Right cardiac atrium (tissue), 5 donors: ENCODE measurements around the gene RANBP3. TPM values are rescaled to one million over a fixed set of nuclear protein-coding genes. Genes with fewer than 3 reads are reported as not detected.

Experiments
- ATAC-seq, 2 donors: fragments of 200-7000 bp; cut with Tn5 transposase; one replicate each; pipeline versions ENCODE4 v1.8.0 to v1.9.1; 2020; ENCODE audit warnings: moderate library complexity in 2 of 2, mild to moderate bottlenecking in 1 of 2
- DNase-seq, 3 donors: peaks; one replicate each; pipeline ENCODE4 v3.0.0-alpha.2; 2020
- H3K27ac ChIP-seq: one replicate; pipeline ENCODE4 v1.5.1; 2013; ENCODE audit warnings: mild to moderate bottlenecking, low read length, control low read depth, moderate library complexity
- H3K27me3 ChIP-seq: one replicate; pipeline ENCODE4 v1.6.1; 2013; ENCODE audit not compliant: control insufficient read depth, insufficient read depth
- H3K4me1 ChIP-seq: one replicate; pipeline ENCODE4 v1.6.1; 2013; ENCODE audit warnings: low read length; ENCODE audit not compliant: control insufficient read depth, insufficient read depth
- H3K4me3 ChIP-seq: one replicate; pipeline ENCODE4 v1.5.1; 2013; ENCODE audit warnings: low read length, control low read depth
- H3K9me3 ChIP-seq: one replicate; pipeline ENCODE4 v1.6.1; 2013; ENCODE audit warnings: low read length; ENCODE audit not compliant: control insufficient read depth
- WGBS: extraction: QIAGEN DNeasy Blood & Tissue Kit; methylation state at CpG from one replicate; pipeline ENCODE4 v1.1.7; 2013; 5-methylcytosine and 5-hydroxymethylcytosine counted together
- intact Hi-C, 4 donors: fragments of 100-400 bp; cut with DNase I; formaldehyde crosslinking; loops; one replicate each; pipeline versions ENCODE4 v1.11.0 to v1.14.0; 2022 to 2023
- polyA plus RNA-seq: library from polyadenylated mRNA; stranded (reverse); fragments of 200-250 nt; gene quantifications from one replicate; pipeline ENCODE4 v1.2.3, GENCODE V29; 2013
- total RNA-seq, 4 donors: library from RNA; stranded (reverse); fragmentation: NEBNext Ultra II Directional; extraction: Animal tissue kit (Norgen Biotek cat#: 25700); gene quantifications; one replicate each; pipeline ENCODE4 v1.2.1, GENCODE V29; 2021
- donor health status: healthy with polysubstance abuse.
- donor health status: DM: no; HTN: yes; CAD: no.
- donor health status: DM: no; HTN: no; CAD: no.
- donor health status: DM: no; HTN: yes; CAD: no; lungs with severe emphysema.
- donor health status: DM: yes; HTN: yes; CAD: no.

Gene RANBP3
- total and polyA plus RNA-seq, 5 donors = 49.6 to 73.8 (median 65.4) TPM

DNA sequence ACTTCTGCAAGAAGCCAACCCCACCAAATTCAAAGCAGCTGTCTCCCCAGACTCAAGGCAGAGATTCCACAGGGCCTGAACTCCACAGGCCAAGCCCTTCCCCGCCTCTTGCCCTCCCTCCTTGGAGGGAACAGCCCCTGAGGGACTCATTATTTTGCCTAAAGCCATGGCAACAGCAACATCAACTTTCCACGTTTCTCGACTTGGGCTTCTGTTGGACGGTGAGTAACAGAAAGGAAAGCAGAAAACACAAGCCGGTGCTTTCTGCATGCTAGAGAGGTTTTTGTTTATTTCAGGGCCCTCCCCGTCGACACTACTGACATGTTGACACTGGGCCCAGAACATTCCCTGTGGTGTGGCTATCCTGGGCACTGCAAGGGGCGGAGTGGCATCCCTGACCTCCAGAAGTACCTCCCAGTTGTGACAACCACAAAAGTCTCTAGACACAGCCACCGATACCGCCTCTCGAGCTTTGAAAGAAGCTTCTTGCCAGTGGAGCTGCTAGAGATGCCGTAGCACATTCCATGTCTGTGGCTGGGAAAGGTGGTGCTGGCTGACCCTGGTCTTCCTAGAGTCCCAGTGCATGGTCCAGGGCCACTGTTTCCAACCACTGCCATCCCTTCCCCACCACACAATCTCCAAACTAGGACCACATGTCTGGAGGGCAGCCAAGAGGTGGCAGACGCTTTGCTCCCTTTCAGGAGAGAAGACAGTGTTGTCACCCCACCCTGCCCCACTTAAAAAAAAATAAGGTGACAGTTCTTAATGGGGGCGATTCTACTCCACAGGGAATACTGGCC, 51.1 kb downstream of the RANBP3 start:
- Histone ChIP-seq H3K4me1 (peaks cover 4% of the 10 kb centered on the region), H3K4me3 (no peak overlapping the region), H3K27ac (peak overlapping the region; percentile 68), H3K27me3 (no peaks in the 10 kb centered on the region), H3K9me3 (no peaks in the 10 kb centered on the region)
- ATAC-seq (peak; percentile 78 to 81), DNase-seq (peak; percentile 69 to 82 (median 79))
- 31% methylated on average over 14 of the region's 14 CpGs for WGBS
- intact Hi-C loops = no loop called here

DNA sequence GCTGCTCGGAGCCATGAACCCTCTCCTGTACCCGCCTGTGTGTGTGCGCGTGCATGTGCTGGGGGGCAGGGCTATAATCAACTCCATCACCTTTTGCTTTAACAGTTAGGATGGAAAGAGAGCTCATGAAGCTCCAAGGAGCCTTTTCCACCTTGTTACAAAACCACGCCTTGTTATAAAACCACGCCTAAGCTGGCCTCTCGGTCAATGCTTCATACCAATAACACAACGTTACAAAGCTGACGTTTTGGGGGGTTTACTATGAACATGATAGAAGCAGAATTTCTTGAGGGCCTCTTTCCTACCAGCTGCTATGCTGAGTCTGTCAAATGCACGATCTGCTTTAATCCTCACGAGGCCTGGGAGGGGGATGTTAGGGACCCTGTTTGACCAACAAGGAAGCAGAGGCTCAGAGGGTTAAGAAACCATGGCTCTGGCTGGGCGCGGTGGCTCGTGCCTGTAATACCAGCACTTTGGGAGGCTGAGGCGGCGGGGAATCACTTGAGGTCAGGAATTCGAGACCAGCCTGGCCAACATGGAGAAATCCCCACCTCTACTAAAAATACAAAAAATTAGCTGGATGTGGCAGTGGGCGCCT, 52.0 kb downstream of the RANBP3 start:
- ATAC-seq (no peak), DNase-seq (no peak)
- no peaks in the 10 kb centered on the region for H3K27me3 ChIP-seq
- H3K4me1 ChIP-seq = peaks cover 4% of the 10 kb centered on the region
- no peaks in the 10 kb centered on the region for H3K9me3 ChIP-seq
- 83% methylated on average over 18 of the region's 18 CpGs for WGBS
- peak overlapping the region; percentile 55 for H3K27ac ChIP-seq
- intact Hi-C loops = no loop called here
- no peak overlapping the region for H3K4me3 ChIP-seq

DNA sequence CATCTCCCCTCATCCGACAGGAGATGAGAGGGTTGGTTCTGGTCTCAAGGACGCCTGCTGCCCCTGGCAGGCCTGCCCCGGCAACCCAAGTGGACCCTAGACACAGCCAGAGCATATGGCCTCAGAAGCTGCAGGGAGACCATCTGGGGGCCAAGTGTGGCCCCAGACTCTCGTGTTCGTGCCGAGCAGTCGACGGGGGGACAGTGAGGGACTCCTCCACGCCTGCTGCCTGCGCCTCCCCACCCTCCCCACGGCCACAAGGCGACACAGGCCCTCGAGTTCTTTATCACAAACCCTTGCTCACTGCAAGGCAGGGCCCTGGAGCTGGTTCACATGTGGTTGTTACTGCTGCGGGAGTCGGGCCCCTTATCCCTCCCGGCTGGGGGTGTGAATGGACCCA, 54.6 kb downstream of the RANBP3 start:
- no peak for DNase-seq
- WGBS = 90% methylated on average over 16 of the region's 16 CpGs

DNA sequence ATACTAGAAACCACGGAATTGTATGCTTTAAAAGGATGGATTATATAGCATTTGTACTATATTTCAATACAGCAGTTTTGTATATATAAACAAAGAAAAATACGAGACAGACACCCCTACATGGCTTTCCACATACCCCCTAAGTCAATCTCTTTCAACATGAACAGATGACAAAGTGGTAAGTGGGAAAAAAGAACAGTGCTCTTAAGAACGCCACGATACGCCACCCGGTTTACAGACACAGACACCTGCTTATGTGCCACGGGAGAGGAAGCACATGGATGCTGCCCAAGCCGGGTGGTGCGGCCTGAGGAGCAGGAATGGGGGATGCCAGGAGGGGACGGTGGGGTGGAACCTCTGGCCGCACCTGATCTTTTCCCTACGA, 55.8 kb downstream of the RANBP3 start:
- no peak for ATAC-seq
- 91% methylated on average over 12 of the region's 12 CpGs for WGBS
- no peak overlapping the region for H3K4me3 ChIP-seq
- H3K9me3 ChIP-seq = no peaks in the 10 kb centered on the region
- intact Hi-C loops = no loop called here
- H3K4me1 ChIP-seq = peaks cover 2% of the 10 kb centered on the region
- no peak overlapping the region for H3K27ac ChIP-seq
- H3K27me3 ChIP-seq = no peaks in the 10 kb centered on the region
- no peak for DNase-seq

More for the DNA sequence above, 54.6 kb downstream of the RANBP3 start:
- Histone ChIP-seq H3K4me3 (no peak overlapping the region), H3K4me1 (peaks cover 4% of the 10 kb centered on the region), H3K27me3 (no peaks in the 10 kb centered on the region), H3K9me3 (no peaks in the 10 kb centered on the region), H3K27ac (no peak overlapping the region)
- ATAC-seq = no peak
- intact Hi-C loops = no loop called here

DNA sequence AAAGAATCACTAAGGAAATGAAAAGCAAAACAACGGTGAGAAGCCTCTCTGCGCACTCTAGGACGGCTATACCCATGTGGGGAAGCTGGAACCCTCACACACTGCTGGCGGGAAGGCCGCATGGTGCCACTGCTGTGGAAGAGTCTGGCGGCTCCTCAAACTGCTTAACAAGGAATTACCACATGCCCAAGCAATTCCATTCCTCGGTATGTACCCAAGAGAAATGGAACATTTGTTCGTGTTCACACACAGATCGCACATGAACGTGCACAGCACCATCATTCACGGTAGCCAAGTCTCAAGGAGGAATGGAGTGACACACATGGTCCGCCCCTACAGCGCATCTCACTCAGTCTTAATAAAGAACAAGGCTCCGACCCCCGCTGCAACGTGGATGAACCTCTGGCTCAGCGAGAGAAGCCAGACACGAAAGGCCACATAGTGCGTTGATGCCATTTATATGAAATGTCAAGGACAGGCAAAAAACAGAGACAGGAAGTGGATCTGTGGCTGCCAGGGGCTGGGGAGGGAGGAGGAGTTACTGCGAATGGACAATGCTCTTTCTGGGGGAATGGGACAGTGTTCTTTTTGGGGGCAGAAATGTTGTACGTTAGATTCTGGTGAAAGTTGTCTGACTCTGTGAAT, 56.3 kb downstream of the RANBP3 start:
- WGBS = 77% methylated on average over 21 of the region's 21 CpGs

DNA sequence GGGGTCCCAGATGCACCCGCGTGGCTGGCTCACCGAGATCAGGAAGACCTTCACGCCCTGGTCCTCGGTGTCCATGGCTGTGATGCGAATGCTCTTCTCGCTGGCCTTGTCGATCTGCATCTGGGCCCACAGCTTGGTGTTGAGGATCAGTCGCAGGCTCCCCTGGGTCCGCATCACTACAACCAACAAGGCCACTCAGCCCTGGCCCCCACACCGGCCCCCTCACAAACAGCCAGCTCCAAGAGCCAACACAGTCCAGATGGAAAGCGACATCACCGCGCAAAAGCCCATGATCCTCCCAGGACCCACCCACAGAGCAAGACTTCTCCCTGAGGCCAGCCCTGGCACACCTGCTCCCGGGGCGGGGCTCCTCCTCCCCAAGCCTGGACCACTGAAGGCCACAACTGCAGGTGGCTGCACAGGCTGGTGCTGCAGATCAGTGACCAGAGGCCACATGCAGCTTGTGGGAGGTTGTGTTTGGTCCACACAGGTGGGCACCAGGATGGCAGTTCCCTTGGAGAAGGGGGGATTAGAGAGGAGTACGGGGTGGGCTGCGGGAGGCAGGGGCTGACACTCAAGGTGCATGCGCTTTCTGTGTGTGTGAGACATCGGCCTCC, 59.4 kb downstream of the RANBP3 start:
- 95% methylated on average over 20 of the region's 20 CpGs for WGBS
- ATAC-seq = no peak
- Histone ChIP-seq H3K4me3 (no peak overlapping the region), H3K27me3 (no peaks in the 10 kb centered on the region), H3K9me3 (no peaks in the 10 kb centered on the region), H3K4me1 (peaks cover 5% of the 10 kb centered on the region), H3K27ac (no peak overlapping the region)
- intact Hi-C loops = no loop called here
- DNase-seq = peak in 1 of 3 donors; percentile 39

More for the DNA sequence above, 56.3 kb downstream of the RANBP3 start:
- ATAC-seq (no peak), DNase-seq (no peak)
- H3K27ac ChIP-seq = no peak overlapping the region
- H3K27me3 ChIP-seq = no peaks in the 10 kb centered on the region
- intact Hi-C loops = no loop called here
- H3K4me1 ChIP-seq = no peaks in the 10 kb centered on the region
- no peak overlapping the region for H3K4me3 ChIP-seq
- no peaks in the 10 kb centered on the region for H3K9me3 ChIP-seq

DNA sequence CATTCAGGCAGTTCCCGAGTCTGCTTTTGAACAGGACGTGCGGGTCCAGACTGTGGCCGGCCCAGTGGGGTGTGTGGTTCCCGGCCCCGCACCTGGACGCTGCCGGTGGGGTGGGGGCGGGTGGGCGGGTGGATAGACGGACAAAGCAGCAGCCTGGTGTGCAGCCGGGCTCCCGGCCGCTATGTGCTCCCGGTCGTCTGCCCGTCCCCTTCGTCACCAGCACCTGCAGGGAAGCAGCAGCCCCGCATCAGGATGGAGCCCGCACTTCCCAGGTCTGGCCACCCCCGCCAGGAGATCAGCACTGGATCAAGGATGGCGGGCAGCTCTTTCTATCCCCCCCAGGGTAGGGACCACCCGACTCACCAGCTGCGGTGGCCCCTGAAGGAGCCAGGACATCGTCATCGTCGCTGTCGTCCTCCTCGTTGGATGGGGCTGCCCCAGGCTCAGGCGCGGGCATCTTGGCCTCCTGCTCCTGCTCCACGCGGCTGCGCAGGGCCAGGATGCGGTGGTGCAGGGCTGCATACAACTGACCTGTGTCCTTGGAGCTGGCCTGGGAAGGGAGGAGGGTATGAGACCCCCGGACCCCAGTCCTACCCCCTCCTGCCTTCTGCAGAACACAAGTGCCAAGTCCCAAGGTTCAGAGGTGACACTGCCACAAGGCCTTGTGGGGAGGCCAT, 60.4 kb downstream of the RANBP3 start:
- DNase-seq (no peak), ATAC-seq (no peak)
- Histone ChIP-seq H3K27me3 (no peaks in the 10 kb centered on the region), H3K4me3 (no peak overlapping the region), H3K27ac (no peak overlapping the region), H3K9me3 (no peaks in the 10 kb centered on the region), H3K4me1 (peaks cover 5% of the 10 kb centered on the region)
- intact Hi-C loops = no loop called here
- WGBS = 92% methylated on average over 36 of the region's 36 CpGs

DNA sequence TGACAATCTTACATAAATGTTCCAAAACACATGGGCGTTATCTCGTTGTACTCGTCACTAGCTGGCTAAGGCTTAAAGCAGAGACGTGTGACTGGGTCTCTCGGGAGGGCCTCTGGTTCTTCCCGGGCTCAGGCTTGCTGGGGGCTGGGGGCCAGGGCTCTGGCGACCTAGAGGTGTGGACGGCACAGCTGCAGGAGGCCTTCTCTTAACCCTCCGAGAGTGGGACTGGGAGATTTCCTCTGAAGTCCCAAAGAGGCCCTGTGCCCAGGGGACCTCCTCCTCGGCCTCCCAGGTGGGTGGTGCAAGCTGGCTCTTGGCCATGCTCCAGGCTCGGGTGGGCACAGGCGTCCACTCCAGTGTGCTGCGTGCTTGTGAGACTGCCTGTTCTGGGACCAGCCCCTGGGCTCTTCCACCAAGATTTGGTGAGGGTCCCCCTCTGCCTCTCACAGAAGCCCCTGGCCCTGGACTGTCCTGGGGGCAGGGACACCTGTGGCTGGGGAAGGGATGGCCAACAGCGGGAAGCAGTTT, 61.7 kb downstream of the RANBP3 start:
- WGBS = 40% methylated on average over 14 of the region's 14 CpGs
- intact Hi-C loops = no loop called here
- no peak overlapping the region for H3K4me3 ChIP-seq
- no peaks in the 10 kb centered on the region for H3K27me3 ChIP-seq
- peak; percentile 5 to 29 for ATAC-seq
- peaks cover 5% of the 10 kb centered on the region for H3K4me1 ChIP-seq
- DNase-seq = peak; percentile 53 to 82 (median 73)
- H3K27ac ChIP-seq = no peak overlapping the region
- no peaks in the 10 kb centered on the region for H3K9me3 ChIP-seq

DNA sequence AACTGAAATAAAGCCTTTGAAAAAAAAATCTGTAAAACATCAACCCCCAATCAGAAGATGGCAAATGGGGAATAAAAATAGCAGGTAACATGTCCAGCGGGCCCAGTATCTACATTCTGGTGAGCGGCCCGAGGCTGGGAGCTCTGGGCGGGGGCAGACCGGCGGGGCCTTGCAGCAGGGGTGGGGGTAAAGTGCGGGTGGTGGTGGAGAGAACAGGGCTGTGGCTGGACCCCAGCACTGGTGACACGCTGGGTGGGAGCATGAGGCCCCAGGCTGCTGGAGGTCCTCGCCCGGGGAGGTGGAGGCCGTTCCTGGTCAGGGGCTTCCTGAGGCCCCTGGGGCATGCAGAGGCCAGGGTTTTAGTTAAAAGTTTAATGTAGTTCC, 62.2 kb downstream of the RANBP3 start:
- H3K9me3 ChIP-seq = no peaks in the 10 kb centered on the region
- H3K27ac ChIP-seq = no peak overlapping the region
- DNase-seq (peak in 1 of 3 donors; percentile 71), ATAC-seq (peak; percentile 4 to 17)
- peaks cover 5% of the 10 kb centered on the region for H3K4me1 ChIP-seq
- H3K4me3 ChIP-seq = no peak overlapping the region
- 59% methylated on average over 11 of the region's 11 CpGs for WGBS
- intact Hi-C loops = no loop called here
- no peaks in the 10 kb centered on the region for H3K27me3 ChIP-seq

DNA sequence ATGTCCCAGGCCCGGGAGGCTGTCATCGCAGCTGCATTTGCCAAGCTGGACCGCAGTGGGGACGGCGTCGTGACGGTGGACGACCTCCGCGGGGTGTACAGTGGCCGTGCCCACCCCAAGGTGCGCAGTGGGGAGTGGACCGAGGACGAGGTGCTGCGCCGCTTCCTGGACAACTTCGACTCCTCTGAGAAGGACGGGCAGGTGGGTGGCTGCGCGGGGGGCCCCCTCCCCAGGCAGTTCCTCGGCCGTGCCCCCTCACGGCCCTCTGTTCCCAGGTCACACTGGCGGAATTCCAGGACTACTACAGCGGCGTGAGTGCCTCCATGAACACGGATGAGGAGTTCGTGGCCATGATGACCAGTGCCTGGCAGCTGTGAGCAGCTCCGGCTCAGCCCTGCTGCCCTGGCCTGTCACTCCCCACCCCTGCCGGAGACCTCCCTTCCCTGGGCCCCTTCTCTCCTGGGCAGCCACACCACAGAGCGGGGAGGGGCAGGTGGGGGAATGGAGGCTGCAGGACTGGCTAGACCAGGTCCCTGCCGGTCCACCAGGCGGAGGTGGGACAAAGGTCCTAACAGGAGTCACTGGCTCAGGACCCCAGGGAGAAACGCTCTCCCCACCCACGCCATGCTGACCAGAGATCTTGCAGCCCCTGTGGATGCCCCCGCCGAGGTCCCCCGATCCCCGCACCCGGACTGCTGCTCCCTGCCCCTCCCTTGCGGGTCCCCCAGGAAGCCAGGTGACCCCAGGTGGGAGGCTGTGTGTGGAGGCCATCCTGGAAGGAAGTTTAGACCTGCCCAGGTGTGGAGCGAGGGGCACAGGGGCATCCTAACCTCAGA, 62.8 kb downstream of the RANBP3 start:
- intact Hi-C loops = loop anchor here in 1 of 4 donors (5.0 kb wide), 1 partner anchor 37 kb away; no protein-coding TSS in a partner anchor
- Histone ChIP-seq H3K27ac (peak overlapping the region; percentile 8), H3K4me1 (peaks cover 5% of the 10 kb centered on the region), H3K9me3 (no peaks in the 10 kb centered on the region), H3K27me3 (no peaks in the 10 kb centered on the region), H3K4me3 (no peak overlapping the region)
- WGBS = 80% methylated on average over 42 of the region's 42 CpGs
- peak; percentile 34 to 56 for ATAC-seq
- DNase-seq = peak in 2 of 3 donors; percentile 68 to 69
